Measurements from ENCODE around the gene RNFT2.

The RNFT2 gene

DNA sequence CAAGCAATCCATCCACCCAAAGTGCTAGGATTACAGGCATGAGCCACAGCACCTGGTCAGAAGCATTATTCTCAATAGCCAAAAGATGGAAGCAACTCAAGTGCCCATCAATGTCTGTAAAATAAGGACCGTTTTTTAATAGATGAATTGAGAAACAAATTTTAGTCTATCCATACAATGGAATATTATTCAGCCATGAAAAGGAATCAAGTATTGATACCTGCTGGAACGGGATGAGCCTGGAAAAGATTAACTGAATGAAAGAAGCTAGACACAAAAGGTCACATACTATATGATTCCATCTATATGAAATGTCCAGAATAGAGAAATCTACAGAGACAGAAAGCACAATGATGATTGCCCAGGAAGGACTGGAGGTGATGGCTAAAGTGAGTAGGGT is 163.5 kb downstream of the RNFT2 start:
- H3K4me3 ChIP-seq (ENCODE audit: low read depth, low read length) = no peak overlapping the region
- TF ChIP-seq POLR2A (IDR thresholded peaks at IDR 0.05; ENCODE audit: extremely low read depth, insufficient read length) = no peak
- TF ChIP-seq, protein P1, sequence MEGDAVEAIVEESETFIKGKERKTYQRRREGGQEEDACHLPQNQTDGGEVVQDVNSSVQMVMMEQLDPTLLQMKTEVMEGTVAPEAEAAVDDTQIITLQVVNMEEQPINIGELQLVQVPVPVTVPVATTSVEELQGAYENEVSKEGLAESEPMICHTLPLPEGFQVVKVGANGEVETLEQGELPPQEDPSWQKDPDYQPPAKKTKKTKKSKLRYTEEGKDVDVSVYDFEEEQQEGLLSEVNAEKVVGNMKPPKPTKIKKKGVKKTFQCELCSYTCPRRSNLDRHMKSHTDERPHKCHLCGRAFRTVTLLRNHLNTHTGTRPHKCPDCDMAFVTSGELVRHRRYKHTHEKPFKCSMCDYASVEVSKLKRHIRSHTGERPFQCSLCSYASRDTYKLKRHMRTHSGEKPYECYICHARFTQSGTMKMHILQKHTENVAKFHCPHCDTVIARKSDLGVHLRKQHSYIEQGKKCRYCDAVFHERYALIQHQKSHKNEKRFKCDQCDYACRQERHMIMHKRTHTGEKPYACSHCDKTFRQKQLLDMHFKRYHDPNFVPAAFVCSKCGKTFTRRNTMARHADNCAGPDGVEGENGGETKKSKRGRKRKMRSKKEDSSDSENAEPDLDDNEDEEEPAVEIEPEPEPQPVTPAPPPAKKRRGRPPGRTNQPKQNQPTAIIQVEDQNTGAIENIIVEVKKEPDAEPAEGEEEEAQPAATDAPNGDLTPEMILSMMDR (IDR thresholded peaks at IDR 0.05; ENCODE audit: low read depth, low read length) = no peak
- DNase-seq (ENCODE audit: low read depth) = no peak
